ENCODE measurements around the gene CSNK1G3. TPM values are rescaled to one million over a fixed set of nuclear protein-coding genes. Genes with fewer than 3 reads are reported as not detected.
A peak's percentile ranks its signal among the peaks of the same experiment; 100 is the strongest.
"Not testable (repeated sequence)": the region's sequence is repeated elsewhere in the genome, so short reads cannot be mapped to it uniquely, and the experiment has no call there.

CSNK1G3 gene
- total RNA-seq, result 14.0 TPM

GRCh38 chr5:123511648-123512605, at the start of gene CSNK1G3:
Gene CSNK1G3, plus strand, starts transcription at chr5:123512177. Its CDS starts 33,487 bp downstream, at chr5:123545664.
- peak; percentile 76 to 97 (median 95) for DNase-seq (ENCODE audit: low read depth in 2 of 3, low spot score in 2 of 3)

- DNase-seq (ENCODE audit: low read depth in 2 of 3, low spot score in 2 of 3), result not testable (repeated sequence)
These were observed 45.1 kb upstream of the CSNK1G3 start for GRCh38 chr5:123466839-123467238.

- no peak for DNase-seq (ENCODE audit: low read depth in 2 of 3, low spot score in 2 of 3)
These were observed 40.6 kb upstream of the CSNK1G3 start for GRCh38 chr5:123471385-123471784.

GRCh38 chr5:123472150-123472924, 39.6 kb upstream of the CSNK1G3 start:
- DNase-seq (ENCODE audit: low read depth in 2 of 3, low spot score in 2 of 3), result no peak

GRCh38 chr5:123474228-123474627, 37.7 kb upstream of the CSNK1G3 start:
- DNase-seq (ENCODE audit: low read depth in 2 of 3, low spot score in 2 of 3), result no peak

GRCh38 chr5:123476731-123477130, 35.2 kb upstream of the CSNK1G3 start:
- no peak for DNase-seq (ENCODE audit: low read depth in 2 of 3, low spot score in 2 of 3)

GRCh38 chr5:123478546-123478945, 33.4 kb upstream of the CSNK1G3 start:
- no peak for DNase-seq (ENCODE audit: low read depth in 2 of 3, low spot score in 2 of 3)

GRCh38 chr5:123482258-123482657, 29.7 kb upstream of the CSNK1G3 start:
- DNase-seq (ENCODE audit: low read depth in 2 of 3, low spot score in 2 of 3), result no peak

- no peak for DNase-seq (ENCODE audit: low read depth in 2 of 3, low spot score in 2 of 3)
These were observed 28.4 kb upstream of the CSNK1G3 start for GRCh38 chr5:123483446-123484077.

GRCh38 chr5:123485275-123485674, 26.7 kb upstream of the CSNK1G3 start:
- DNase-seq (ENCODE audit: low read depth in 2 of 3, low spot score in 2 of 3), result no peak

GRCh38 chr5:123486951-123487655, 24.9 kb upstream of the CSNK1G3 start:
- no peak for DNase-seq (ENCODE audit: low read depth in 2 of 3, low spot score in 2 of 3)

GRCh38 chr5:123490974-123491373, 21.0 kb upstream of the CSNK1G3 start:
- no peak for DNase-seq (ENCODE audit: low read depth in 2 of 3, low spot score in 2 of 3)

- DNase-seq (ENCODE audit: low read depth in 2 of 3, low spot score in 2 of 3), result not testable (repeated sequence)
These were observed 16.8 kb upstream of the CSNK1G3 start for GRCh38 chr5:123495211-123495610.

GRCh38 chr5:123496892-123497291, 15.1 kb upstream of the CSNK1G3 start:
- no peak for DNase-seq (ENCODE audit: low read depth in 2 of 3, low spot score in 2 of 3)

- DNase-seq (ENCODE audit: low read depth in 2 of 3, low spot score in 2 of 3), result no peak
These were observed 11.5 kb upstream of the CSNK1G3 start for GRCh38 chr5:123500471-123500870.

- no peak for DNase-seq (ENCODE audit: low read depth in 2 of 3, low spot score in 2 of 3)
These were observed 9.9 kb upstream of the CSNK1G3 start for GRCh38 chr5:123502120-123502519.

GRCh38 chr5:123503299-123503698, 8.7 kb upstream of the CSNK1G3 start:
- no peak for DNase-seq (ENCODE audit: low read depth in 2 of 3, low spot score in 2 of 3)

GRCh38 chr5:123505633-123506032, 6.3 kb upstream of the CSNK1G3 start:
- DNase-seq (ENCODE audit: low read depth in 2 of 3, low spot score in 2 of 3), result no peak

GRCh38 chr5:123508441-123508840, 3.5 kb upstream of the CSNK1G3 start:
- DNase-seq (ENCODE audit: low read depth in 2 of 3, low spot score in 2 of 3), result no peak

- no peak for DNase-seq (ENCODE audit: low read depth in 2 of 3, low spot score in 2 of 3)
These were observed 708 bp upstream of the CSNK1G3 start for GRCh38 chr5:123511290-123511647.
